HG02884 (cell line): ENCODE measurements around the gene ARFGAP1.

Source experiments
- ATAC-seq: cut with Tn5 transposase; IDR thresholded peaks from one replicate; pipeline ENCODE4 v1.9.1; 2021; ENCODE audit warnings: mild to moderate bottlenecking, moderate library complexity; ENCODE audit not compliant: unreplicated experiment

The ARFGAP1 gene

GRCh38 chr20:63317601-63318291, 45.1 kb downstream of the ARFGAP1 start:
- no peak for ATAC-seq

GRCh38 chr20:63318391-63319163, 46.0 kb downstream of the ARFGAP1 start:
- no peak for ATAC-seq

GRCh38 chr20:63319164-63320040, 46.8 kb downstream of the ARFGAP1 start:
- ATAC-seq: no peak

GRCh38 chr20:63320041-63320511, 47.5 kb downstream of the ARFGAP1 start:
- no peak for ATAC-seq

GRCh38 chr20:63320616-63321147, 48.1 kb downstream of the ARFGAP1 start:
- no peak for ATAC-seq

GRCh38 chr20:63321148-63321831, 48.7 kb downstream of the ARFGAP1 start:
- no peak for ATAC-seq

GRCh38 chr20:63322146-63322932, 49.7 kb downstream of the ARFGAP1 start:
- ATAC-seq: no peak

- ATAC-seq: no peak
Observed at GRCh38 chr20:63322933-63323273, 50.3 kb downstream of the ARFGAP1 start.

- ATAC-seq: no peak
Observed at GRCh38 chr20:63323357-63323981, 50.9 kb downstream of the ARFGAP1 start.

GRCh38 chr20:63325021-63325471, 52.4 kb downstream of the ARFGAP1 start:
- ATAC-seq: no peak

GRCh38 chr20:63325554-63326313, 53.1 kb downstream of the ARFGAP1 start:
- no peak for ATAC-seq

GRCh38 chr20:63326314-63327230, 54.0 kb downstream of the ARFGAP1 start:
- ATAC-seq: no peak

- no peak for ATAC-seq
Observed at GRCh38 chr20:63327231-63327745, 54.7 kb downstream of the ARFGAP1 start.

- ATAC-seq: no peak
Observed at GRCh38 chr20:63328026-63328700, 55.5 kb downstream of the ARFGAP1 start.

GRCh38 chr20:63328718-63329275, 56.2 kb downstream of the ARFGAP1 start:
- no peak for ATAC-seq

GRCh38 chr20:63329331-63330083, 56.9 kb downstream of the ARFGAP1 start:
- ATAC-seq: no peak
